SH-SY5Y (cell line): Measurements from ENCODE around the gene CLN5.

Source experiments
- GATA2 ChIP-seq: IDR thresholded peaks from 2 replicates; pipeline ENCODE4 v1.6.1; 2011; ENCODE audit warnings: mild to moderate bottlenecking, low read depth, low read length
- GATA3 ChIP-seq: IDR thresholded peaks from 2 replicates; pipeline ENCODE4 v1.6.1; 2011; ENCODE audit warnings: low read depth, mild to moderate bottlenecking, low read length, moderate library complexity

The CLN5 gene

GRCh38 chr13:77028202-77028601, 36.3 kb downstream of the CLN5 start:
- TF ChIP-seq GATA2 (no peak), GATA3 (no peak)

GRCh38 chr13:77029436-77029835, 37.6 kb downstream of the CLN5 start:
- TF ChIP-seq GATA3 (no peak), GATA2 (no peak)

GRCh38 chr13:77031656-77032243, 39.9 kb downstream of the CLN5 start:
- TF ChIP-seq GATA2, result no peak
- no peak for TF ChIP-seq GATA3

GRCh38 chr13:77033717-77034302, 41.9 kb downstream of the CLN5 start:
- TF ChIP-seq GATA3 (no peak), GATA2 (no peak)

- TF ChIP-seq GATA2 (no peak), GATA3 (no peak)
Measured at GRCh38 chr13:77034881-77035280, 43.0 kb downstream of the CLN5 start.

- TF ChIP-seq GATA2 (no peak), GATA3 (no peak)
Measured at GRCh38 chr13:77036279-77036678, 44.4 kb downstream of the CLN5 start.

GRCh38 chr13:77038907-77039480, 47.1 kb downstream of the CLN5 start:
- no peak for TF ChIP-seq GATA3

- TF ChIP-seq GATA2, result no peak
- TF ChIP-seq GATA3, result no peak
Measured at GRCh38 chr13:77040076-77040475, 48.2 kb downstream of the CLN5 start.

- TF ChIP-seq GATA2, result no peak
- TF ChIP-seq GATA3, result no peak
Measured at GRCh38 chr13:77040835-77041234, 49.0 kb downstream of the CLN5 start.

- no peak for TF ChIP-seq GATA3
- TF ChIP-seq GATA2, result no peak
Measured at GRCh38 chr13:77042566-77043177, 50.8 kb downstream of the CLN5 start.

GRCh38 chr13:77047649-77048343, 55.9 kb downstream of the CLN5 start:
- TF ChIP-seq GATA2, result no peak
- no peak for TF ChIP-seq GATA3

GRCh38 chr13:77048681-77049080, 56.8 kb downstream of the CLN5 start:
- TF ChIP-seq GATA3 (no peak), GATA2 (no peak)

- TF ChIP-seq GATA2 (no peak), GATA3 (no peak)
Measured at GRCh38 chr13:77053192-77053591, 61.3 kb downstream of the CLN5 start.
